CD4-positive, alpha-beta T cell (primary cell): ENCODE measurements around the gene DUSP19. TPM values are rescaled to one million over a fixed set of nuclear protein-coding genes. Genes with fewer than 3 reads are reported as not detected.

Experiments used
- ATAC-seq: fragments of 200-7000 bp; cut with Tn5 transposase; one replicate; pipeline ENCODE4 v1.10.0; 2022; ENCODE audit warnings: mild to moderate bottlenecking; ENCODE audit not compliant: poor library complexity
- CTCF ChIA-PET: fragments of 350-600 bp; sonication (Branson Sonifier 250); formaldehyde crosslinking; loops from one replicate; lab custom pipeline; 2021; ENCODE audit warnings: antibody characterized with exemption, inconsistent platforms; lab: Charles Lee
- POLR2A ChIA-PET: fragments of 350-600 bp; sonication (Branson Sonifier 250); formaldehyde crosslinking; loops from one replicate; lab custom pipeline; 2021; ENCODE audit warnings: antibody characterized with exemption, inconsistent platforms; lab: Charles Lee
- DNase-seq, 14 experiments: peaks; one replicate each; pipeline ENCODE4 v3.0.0-alpha.2; 2013 to 2020; ENCODE audit warnings: mixed read lengths in 2 of 14
- H3K27ac ChIP-seq, 2 donors: one replicate each; pipeline versions ENCODE4 v1.5.1 to v1.7.0; 2013; ENCODE audit warnings: low read length in 2 of 2, low read depth in 1 of 2, mild to moderate bottlenecking in 1 of 2
- H3K27me3 ChIP-seq, 2 experiments: 1 replicate in 1 of 2; 2 replicates in 1 of 2; pipeline versions ENCODE4 v1.6.1 to v1.7.0; 2013; ENCODE audit warnings: low read length in 2 of 2, control low read depth in 1 of 2, mild to moderate bottlenecking in 1 of 2, moderate library complexity in 1 of 2; ENCODE audit not compliant: insufficient read depth in 2 of 2, control insufficient read depth in 1 of 2
- H3K36me3 ChIP-seq: one replicate; pipeline ENCODE4 v1.6.1; 2013; ENCODE audit warnings: low read length, control low read depth; ENCODE audit not compliant: insufficient read depth
- H3K4me1 ChIP-seq: one replicate; pipeline ENCODE4 v1.6.1; 2013; ENCODE audit warnings: low read length, control low read depth; ENCODE audit not compliant: insufficient read depth
- H3K4me3 ChIP-seq: one replicate; pipeline ENCODE4 v1.5.1; 2013; ENCODE audit warnings: mild to moderate bottlenecking, low read length, moderate library complexity
- H3K9me3 ChIP-seq, 2 experiments: 1 replicate in 1 of 2; 2 replicates in 1 of 2; pipeline versions ENCODE4 v1.6.1 to v1.7.0; 2013; ENCODE audit warnings: low read length in 2 of 2, mild to moderate bottlenecking in 2 of 2, control low read depth in 1 of 2, moderate library complexity in 1 of 2; ENCODE audit not compliant: control insufficient read depth in 1 of 2, insufficient read depth in 1 of 2
- H3K27ac Mint-ChIP-seq: one replicate; pipeline ENCODE4 v1.8.0; 2020; ENCODE audit warnings: mixed read lengths
- H3K27me3 Mint-ChIP-seq: one replicate; pipeline ENCODE4 v1.8.0; 2021; ENCODE audit warnings: mixed read lengths
- H3K36me3 Mint-ChIP-seq: one replicate; pipeline ENCODE4 v1.8.0; 2021; ENCODE audit warnings: low read depth, mixed read lengths
- H3K4me1 Mint-ChIP-seq: one replicate; pipeline ENCODE4 v1.8.0; 2021; ENCODE audit warnings: low read depth, mixed read lengths
- H3K4me3 Mint-ChIP-seq: one replicate; pipeline ENCODE4 v1.8.0; 2020; ENCODE audit warnings: mild to moderate bottlenecking, mixed read lengths
- H3K9me3 Mint-ChIP-seq: one replicate; pipeline ENCODE4 v1.8.0; 2020; ENCODE audit warnings: mixed read lengths
- intact Hi-C, 2 experiments: fragments of 100-400 bp; cut with DNase I in 1 of 2; cut with micrococcal nuclease in 1 of 2; formaldehyde crosslinking; loops; one replicate each; pipeline versions ENCODE4 v1.15.1 to v1.9.0; 2023 to 2025; cut with DNase I, micrococcal nuclease
- total RNA-seq, 174 experiments: library from RNA in 2 of 174; stranded (reverse) in 2 of 174; gene quantifications; one replicate each; pipeline ENCODE4 v1.2.3 and lab custom pipeline; 2021 to 2026
- TF ChIP-seq, protein P1 (sequence below): fragments of 200-600 bp; IDR thresholded peaks from one replicate; pipeline ENCODE4 v1.8.0; 2022; ENCODE audit warnings: antibody characterized with exemption, mild to moderate bottlenecking

DUSP19 gene
- total RNA-seq, 2 experiments from 2014 or later, result 0.14 to 0.50 TPM

DNA sequence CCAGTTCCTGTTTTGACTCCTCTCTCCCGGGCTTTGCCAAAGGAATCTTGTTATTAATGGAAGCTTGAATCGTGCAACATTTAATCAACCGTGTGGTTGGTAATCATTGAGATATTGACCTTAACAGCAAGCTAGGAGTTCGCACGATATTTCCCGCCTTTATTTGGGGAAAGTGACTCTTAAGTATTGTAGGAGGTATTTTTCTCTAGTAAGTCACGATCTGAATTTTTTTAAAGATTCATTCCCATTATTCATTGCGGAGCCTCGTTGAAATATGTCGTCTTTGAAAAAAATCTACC is 46.4 kb downstream of the DUSP19 start:
- ATAC-seq, result no peak
- Mint-ChIP-seq H3K9me3 (no peaks in the 10 kb centered on the region), H3K27me3 (peaks cover 7% of the 10 kb centered on the region), H3K4me1 (peaks cover 47% of the 10 kb centered on the region), H3K4me3 (peak overlapping the region; percentile 96), H3K27ac (peak overlapping the region; percentile 99), H3K36me3 (peaks cover 38% of the 10 kb centered on the region)
- TF ChIP-seq, protein P1, sequence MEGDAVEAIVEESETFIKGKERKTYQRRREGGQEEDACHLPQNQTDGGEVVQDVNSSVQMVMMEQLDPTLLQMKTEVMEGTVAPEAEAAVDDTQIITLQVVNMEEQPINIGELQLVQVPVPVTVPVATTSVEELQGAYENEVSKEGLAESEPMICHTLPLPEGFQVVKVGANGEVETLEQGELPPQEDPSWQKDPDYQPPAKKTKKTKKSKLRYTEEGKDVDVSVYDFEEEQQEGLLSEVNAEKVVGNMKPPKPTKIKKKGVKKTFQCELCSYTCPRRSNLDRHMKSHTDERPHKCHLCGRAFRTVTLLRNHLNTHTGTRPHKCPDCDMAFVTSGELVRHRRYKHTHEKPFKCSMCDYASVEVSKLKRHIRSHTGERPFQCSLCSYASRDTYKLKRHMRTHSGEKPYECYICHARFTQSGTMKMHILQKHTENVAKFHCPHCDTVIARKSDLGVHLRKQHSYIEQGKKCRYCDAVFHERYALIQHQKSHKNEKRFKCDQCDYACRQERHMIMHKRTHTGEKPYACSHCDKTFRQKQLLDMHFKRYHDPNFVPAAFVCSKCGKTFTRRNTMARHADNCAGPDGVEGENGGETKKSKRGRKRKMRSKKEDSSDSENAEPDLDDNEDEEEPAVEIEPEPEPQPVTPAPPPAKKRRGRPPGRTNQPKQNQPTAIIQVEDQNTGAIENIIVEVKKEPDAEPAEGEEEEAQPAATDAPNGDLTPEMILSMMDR, result no peak
- H3K36me3 ChIP-seq, result peaks cover 6% of the 10 kb centered on the region
- no peaks in the 10 kb centered on the region for H3K27me3 ChIP-seq
- POLR2A ChIA-PET, result interaction anchor here (0.6 to 3.4 kb wide), 5 partner anchors 9 to 89 kb away, joined by 3 to 21 read pairs (median 3); partner anchors contain the start of gene DUSP19
- CTCF ChIA-PET, result no interaction called here
- intact Hi-C loops, result loop anchor here (1.0 to 5.0 kb wide), 3 partner anchors 47 to 408 kb away; partner anchors contain the start of genes DUSP19 (in 2 of the 2) and DNAJC10 (in 1 of the 2)
- H3K4me3 ChIP-seq, result peak overlapping the region; percentile 90
- H3K27ac ChIP-seq, result peak overlapping the region; percentile 76 to 95
- peaks cover 12% of the 10 kb centered on the region for H3K4me1 ChIP-seq
- DNase-seq, result no peak
- no peaks in the 10 kb centered on the region for H3K9me3 ChIP-seq

DNA sequence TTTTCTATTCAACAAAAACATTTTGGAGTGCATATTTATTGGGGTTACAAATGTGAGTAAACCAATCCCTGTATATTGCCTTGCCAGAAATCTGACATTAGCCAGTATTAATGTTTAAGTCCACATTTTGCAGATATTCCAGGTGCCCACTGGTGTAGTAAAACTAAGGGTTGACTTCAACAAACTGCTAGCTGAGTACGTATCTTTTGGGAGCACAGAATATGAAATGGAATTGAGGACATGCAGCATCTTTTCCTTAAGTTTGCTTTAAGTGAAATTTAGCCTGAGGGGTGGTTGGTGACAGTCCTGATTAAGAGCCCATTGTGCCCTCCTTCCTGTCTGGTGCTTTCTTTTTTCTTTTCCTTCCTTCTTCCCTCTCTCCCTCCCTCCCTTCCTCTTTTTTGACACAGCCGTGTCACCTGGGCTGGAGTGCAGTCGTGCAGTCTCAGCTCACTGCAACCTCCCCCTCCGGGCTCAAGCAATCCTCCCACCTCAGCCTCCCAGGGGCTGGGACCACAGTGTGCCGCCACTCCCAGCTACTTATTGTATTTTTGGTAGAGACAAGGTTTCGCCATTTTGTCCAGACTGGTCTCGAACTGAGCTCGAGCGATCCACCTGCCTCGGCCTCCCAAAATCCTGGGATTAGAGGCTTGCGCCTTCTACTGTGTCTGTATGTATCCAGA is 47.3 kb downstream of the DUSP19 start:
- Histone ChIP-seq H3K9me3 (no peaks in the 10 kb centered on the region), H3K4me1 (peaks cover 12% of the 10 kb centered on the region), H3K4me3 (no peak overlapping the region), H3K27ac (no peak overlapping the region), H3K36me3 (peaks cover 11% of the 10 kb centered on the region), H3K27me3 (no peaks in the 10 kb centered on the region)
- intact Hi-C loops, result loop anchor here in 1 of 2 experiments (2.0 kb wide), 1 partner anchor 409 kb away; the partner anchor contains the start of gene DNAJC10
- TF ChIP-seq, protein P1, result no peak
- CTCF ChIA-PET, result no interaction called here
- H3K27me3 Mint-ChIP-seq, result no peaks in the 10 kb centered on the region
- peak in 1 of 14 experiments; percentile 9 for DNase-seq
- peak overlapping the region; percentile 99 for H3K27ac Mint-ChIP-seq
- POLR2A ChIA-PET, result interaction anchor here (0.6 to 3.4 kb wide), 2 partner anchors 26 to 47 kb away, joined by 4 to 21 read pairs; partner anchors contain the start of gene DUSP19
- H3K4me3 Mint-ChIP-seq, result peak overlapping the region; percentile 96
- peaks cover 46% of the 10 kb centered on the region for H3K36me3 Mint-ChIP-seq
- no peak for ATAC-seq
- H3K4me1 Mint-ChIP-seq, result peaks cover 47% of the 10 kb centered on the region
- H3K9me3 Mint-ChIP-seq, result no peaks in the 10 kb centered on the region

DNA sequence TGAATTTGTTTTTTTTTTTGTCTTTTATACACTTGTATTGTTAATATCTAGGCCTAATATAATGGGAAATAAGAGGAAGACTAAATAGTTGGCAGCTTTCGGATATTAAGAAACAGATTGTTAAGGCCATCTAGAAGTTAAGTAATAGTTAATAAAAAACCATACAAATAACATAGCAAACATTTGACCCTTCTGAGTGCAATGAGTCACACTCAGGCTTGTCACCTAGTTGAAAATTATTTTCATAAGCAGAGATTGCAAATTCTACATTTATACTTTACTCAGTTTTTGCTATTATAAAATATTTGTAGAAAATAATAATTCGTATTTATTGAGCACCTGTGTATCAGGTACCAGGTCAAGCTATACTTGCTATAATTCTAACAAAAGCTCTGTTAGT is 48.1 kb downstream of the DUSP19 start:
- intact Hi-C loops, result no loop called here
- Mint-ChIP-seq H3K9me3 (no peaks in the 10 kb centered on the region), H3K27me3 (no peaks in the 10 kb centered on the region), H3K36me3 (peaks cover 54% of the 10 kb centered on the region), H3K27ac (no peak overlapping the region), H3K4me3 (peak overlapping the region; percentile 96), H3K4me1 (peaks cover 52% of the 10 kb centered on the region)
- Histone ChIP-seq H3K27ac (no peak overlapping the region), H3K4me3 (no peak overlapping the region), H3K9me3 (no peaks in the 10 kb centered on the region), H3K27me3 (no peaks in the 10 kb centered on the region), H3K36me3 (peaks cover 19% of the 10 kb centered on the region), H3K4me1 (peaks cover 15% of the 10 kb centered on the region)
- POLR2A ChIA-PET, result no interaction called here
- DNase-seq (no peak), ATAC-seq (no peak)
- TF ChIP-seq, protein P1, result no peak
- CTCF ChIA-PET, result no interaction called here
